Right cardiac atrium (tissue), 5 donors: ENCODE data around the gene PUM1. TPM values are rescaled to one million over a fixed set of nuclear protein-coding genes. Genes with fewer than 3 reads are reported as not detected.

ENCODE experiments used
- ATAC-seq, 2 donors: fragments of 200-7000 bp; cut with Tn5 transposase; one replicate each; pipeline versions ENCODE4 v1.8.0 to v1.9.1; 2020; ENCODE audit warnings: moderate library complexity in 2 of 2, mild to moderate bottlenecking in 1 of 2
- DNase-seq, 3 donors: peaks; one replicate each; pipeline ENCODE4 v3.0.0-alpha.2; 2020
- H3K27ac ChIP-seq: one replicate; pipeline ENCODE4 v1.5.1; 2013; ENCODE audit warnings: mild to moderate bottlenecking, low read length, control low read depth, moderate library complexity
- H3K27me3 ChIP-seq: one replicate; pipeline ENCODE4 v1.6.1; 2013; ENCODE audit not compliant: control insufficient read depth, insufficient read depth
- H3K4me1 ChIP-seq: one replicate; pipeline ENCODE4 v1.6.1; 2013; ENCODE audit warnings: low read length; ENCODE audit not compliant: control insufficient read depth, insufficient read depth
- H3K4me3 ChIP-seq: one replicate; pipeline ENCODE4 v1.5.1; 2013; ENCODE audit warnings: low read length, control low read depth
- H3K9me3 ChIP-seq: one replicate; pipeline ENCODE4 v1.6.1; 2013; ENCODE audit warnings: low read length; ENCODE audit not compliant: control insufficient read depth
- WGBS: extraction: QIAGEN DNeasy Blood & Tissue Kit; methylation state at CpG from one replicate; pipeline ENCODE4 v1.1.7; 2013; 5-methylcytosine and 5-hydroxymethylcytosine counted together
- intact Hi-C, 4 donors: fragments of 100-400 bp; cut with DNase I; formaldehyde crosslinking; loops; one replicate each; pipeline versions ENCODE4 v1.11.0 to v1.14.0; 2022 to 2023
- polyA plus RNA-seq: library from polyadenylated mRNA; stranded (reverse); fragments of 200-250 nt; gene quantifications from one replicate; pipeline ENCODE4 v1.2.3, GENCODE V29; 2013
- total RNA-seq, 4 donors: library from RNA; stranded (reverse); fragmentation: NEBNext Ultra II Directional; extraction: Animal tissue kit (Norgen Biotek cat#: 25700); gene quantifications; one replicate each; pipeline ENCODE4 v1.2.1, GENCODE V29; 2021
- donor health status: healthy with polysubstance abuse.
- donor health status: DM: no; HTN: yes; CAD: no.
- donor health status: DM: no; HTN: no; CAD: no.
- donor health status: DM: no; HTN: yes; CAD: no; lungs with severe emphysema.
- donor health status: DM: yes; HTN: yes; CAD: no.

The PUM1 gene
- total and polyA plus RNA-seq, 5 donors: 21.2 to 77.2 (median 76.9) TPM

- intact Hi-C loops: no loop called here
- Histone ChIP-seq H3K27ac (no peak overlapping the region), H3K27me3 (no peaks in the 10 kb centered on the region), H3K4me1 (peaks cover 6% of the 10 kb centered on the region), H3K9me3 (no peaks in the 10 kb centered on the region), H3K4me3 (no peak overlapping the region)
- WGBS: 52% methylated on average over 17 of the region's 17 CpGs
- ATAC-seq (peak in 1 of 2 donors; percentile 4), DNase-seq (peak; percentile 23 to 65 (median 57))
These were observed 179.7 kb downstream of the PUM1 start for GRCh38 chr1:30885570-30886522.

- 86% methylated on average over 5 of the region's 5 CpGs for WGBS
- Histone ChIP-seq H3K4me3 (no peak overlapping the region), H3K4me1 (peaks cover 4% of the 10 kb centered on the region), H3K27me3 (no peaks in the 10 kb centered on the region), H3K9me3 (no peaks in the 10 kb centered on the region), H3K27ac (no peak overlapping the region)
- ATAC-seq: no peak
- DNase-seq: no peak
- intact Hi-C loops: no loop called here
These were observed 180.8 kb downstream of the PUM1 start for GRCh38 chr1:30884723-30885122.

GRCh38 chr1:30883389-30884172, 181.9 kb downstream of the PUM1 start:
- WGBS: 70% methylated on average over 18 of the region's 18 CpGs
- Histone ChIP-seq H3K9me3 (no peaks in the 10 kb centered on the region), H3K4me3 (no peak overlapping the region), H3K4me1 (no peaks in the 10 kb centered on the region), H3K27me3 (no peaks in the 10 kb centered on the region), H3K27ac (no peak overlapping the region)
- DNase-seq (peak in 2 of 3 donors; percentile 8 to 50), ATAC-seq (no peak)
- intact Hi-C loops: no loop called here

GRCh38 chr1:30882678-30883388, 182.7 kb downstream of the PUM1 start:
- Histone ChIP-seq H3K27ac (no peak overlapping the region), H3K4me1 (peaks cover 3% of the 10 kb centered on the region)

More at GRCh38 chr1:30882678-30883388, 182.7 kb downstream of the PUM1 start:
- 74% methylated on average over 14 of the region's 14 CpGs for WGBS
- Histone ChIP-seq H3K9me3 (no peaks in the 10 kb centered on the region), H3K27me3 (no peaks in the 10 kb centered on the region), H3K4me3 (no peak overlapping the region)
- intact Hi-C loops: no loop called here
- ATAC-seq (no peak), DNase-seq (peak; percentile 8 to 62 (median 50))

Other genes starting within 250 kb of the PUM1 start
- gene SDC3, start 157.0 kb downstream of the PUM1 start, total RNA-seq: 10 to 100 TPM; 33.2 to 39.5 (median 38.5) TPM
- 40.9 TPM for gene SDC3, start 157.0 kb downstream of the PUM1 start, polyA plus RNA-seq
- gene NKAIN1, start 174.2 kb upstream of the PUM1 start, total RNA-seq: not detected
- gene NKAIN1, start 174.2 kb upstream of the PUM1 start, polyA plus RNA-seq: 0.02 TPM
- 10 to 100 TPM; 20.9 to 28.2 (median 25.3) TPM for gene SNRNP40, start 231.1 kb upstream of the PUM1 start, total RNA-seq
- gene SNRNP40, start 231.1 kb upstream of the PUM1 start, polyA plus RNA-seq: 13.9 TPM
- 10 to 100 TPM; 14.7 to 21.7 (median 20.0) TPM for gene ZCCHC17, start 231.3 kb upstream of the PUM1 start, total RNA-seq
- gene ZCCHC17, start 231.3 kb upstream of the PUM1 start, polyA plus RNA-seq: 23.5 TPM